Measurements from ENCODE around the gene RHBDL1.

RHBDL1 gene

GRCh38 chr16:654034-654433 is 21.4 kb upstream of the RHBDL1 start:
- TF ChIP-seq USF1 (IDR thresholded peaks at IDR 0.05) (no peak), ZBTB7A (IDR thresholded peaks at IDR 0.05; ENCODE audit: low read depth) (no peak), YY1 (IDR thresholded peaks at IDR 0.05; ENCODE audit: low read depth) (no peak), TEAD4 (IDR thresholded peaks at IDR 0.05) (no peak), TAF1 (IDR thresholded peaks at IDR 0.05; ENCODE audit: low read depth) (no peak), MAX (IDR thresholded peaks at IDR 0.05) (no peak), FOXM1 (IDR thresholded peaks at IDR 0.05; ENCODE audit: borderline replicate concordance, low read depth) (no peak), CREB1 (IDR thresholded peaks at IDR 0.05; ENCODE audit: low read depth) (no peak), REST (IDR thresholded peaks at IDR 0.05; ENCODE audit: low read depth) (no peak), EP300 (IDR thresholded peaks at IDR 0.05; ENCODE audit: borderline replicate concordance) (no peak), EGR1 (IDR thresholded peaks at IDR 0.05) (no peak), CEBPB (IDR thresholded peaks at IDR 0.05) (no peak), TCF12 (IDR thresholded peaks at IDR 0.05; ENCODE audit: low read depth) (no peak), NFIC (IDR thresholded peaks at IDR 0.05) (no peak), RAD21 (IDR thresholded peaks at IDR 0.05; ENCODE audit: low read depth) (no peak)

GRCh38 chr16:657487-657886 is 18.0 kb upstream of the RHBDL1 start:
- TF ChIP-seq RAD21 (IDR thresholded peaks at IDR 0.05; ENCODE audit: low read depth) (no peak), USF1 (IDR thresholded peaks at IDR 0.05) (no peak), NFIC (IDR thresholded peaks at IDR 0.05) (no peak), EGR1 (IDR thresholded peaks at IDR 0.05) (no peak), TEAD4 (IDR thresholded peaks at IDR 0.05) (no peak), FOXM1 (IDR thresholded peaks at IDR 0.05; ENCODE audit: borderline replicate concordance, low read depth) (no peak), EP300 (IDR thresholded peaks at IDR 0.05; ENCODE audit: borderline replicate concordance) (no peak), TCF12 (IDR thresholded peaks at IDR 0.05; ENCODE audit: low read depth) (no peak), CREB1 (IDR thresholded peaks at IDR 0.05; ENCODE audit: low read depth) (no peak), YY1 (IDR thresholded peaks at IDR 0.05; ENCODE audit: low read depth) (no peak), CEBPB (IDR thresholded peaks at IDR 0.05) (no peak), MAX (IDR thresholded peaks at IDR 0.05) (no peak), ZBTB7A (IDR thresholded peaks at IDR 0.05; ENCODE audit: low read depth) (no peak), TAF1 (IDR thresholded peaks at IDR 0.05; ENCODE audit: low read depth) (no peak)

GRCh38 chr16:658679-659571 is 16.5 kb upstream of the RHBDL1 start:
- TF ChIP-seq EGR1 (IDR thresholded peaks at IDR 0.05): no peak
- TF ChIP-seq ZBTB7A (IDR thresholded peaks at IDR 0.05; ENCODE audit: low read depth): no peak
- no peak for TF ChIP-seq RAD21 (IDR thresholded peaks at IDR 0.05; ENCODE audit: low read depth)
- no peak for TF ChIP-seq MAX (IDR thresholded peaks at IDR 0.05)
- TF ChIP-seq YY1 (IDR thresholded peaks at IDR 0.05; ENCODE audit: low read depth): no peak
- no peak for TF ChIP-seq REST (IDR thresholded peaks at IDR 0.05; ENCODE audit: low read depth)
- TF ChIP-seq NFIC (IDR thresholded peaks at IDR 0.05): no peak

GRCh38 chr16:659618-660017 is 15.9 kb upstream of the RHBDL1 start:
- TF ChIP-seq RAD21 (IDR thresholded peaks at IDR 0.05; ENCODE audit: low read depth): no peak
- no peak for TF ChIP-seq MAX (IDR thresholded peaks at IDR 0.05)
- no peak for TF ChIP-seq ZBTB7A (IDR thresholded peaks at IDR 0.05; ENCODE audit: low read depth)
- TF ChIP-seq USF1 (IDR thresholded peaks at IDR 0.05): no peak
- TF ChIP-seq YY1 (IDR thresholded peaks at IDR 0.05; ENCODE audit: low read depth): no peak

- TF ChIP-seq EGR1 (IDR thresholded peaks at IDR 0.05) (no peak), YY1 (IDR thresholded peaks at IDR 0.05; ENCODE audit: low read depth) (no peak), ZBTB7A (IDR thresholded peaks at IDR 0.05; ENCODE audit: low read depth) (no peak), NFIC (IDR thresholded peaks at IDR 0.05) (no peak), TEAD4 (IDR thresholded peaks at IDR 0.05) (no peak), TCF12 (IDR thresholded peaks at IDR 0.05; ENCODE audit: low read depth) (no peak), RAD21 (IDR thresholded peaks at IDR 0.05; ENCODE audit: low read depth) (no peak), FOXM1 (IDR thresholded peaks at IDR 0.05; ENCODE audit: borderline replicate concordance, low read depth) (no peak), CEBPB (IDR thresholded peaks at IDR 0.05) (no peak), MAX (IDR thresholded peaks at IDR 0.05) (no peak), USF1 (IDR thresholded peaks at IDR 0.05) (no peak), CREB1 (IDR thresholded peaks at IDR 0.05; ENCODE audit: low read depth) (no peak), EP300 (IDR thresholded peaks at IDR 0.05; ENCODE audit: borderline replicate concordance) (no peak)
Measured at GRCh38 chr16:660132-660458, 15.4 kb upstream of the RHBDL1 start.

Measured in Ishikawa (cell line).